Activated CD8-positive, alpha-beta memory T cell treated with anti-CD3 and anti-CD28 coated beads, Interleukin-2, amount 50 U/mL, for 24 hours (primary cell): ENCODE data around the gene ANGEL2.
"Not testable (repeated sequence)": the region's sequence is repeated elsewhere in the genome, so short reads cannot be mapped to it uniquely, and the experiment has no call there.

Experiments used
- DNase-seq: peaks from one replicate; pipeline ENCODE4 v3.0.0-alpha.2; 2020; ENCODE audit errors: extremely low read depth

ANGEL2 gene

GRCh38 chr1:212975111-212975918, 40.4 kb downstream of the ANGEL2 start:
- no peak for DNase-seq

GRCh38 chr1:212974711-212975110, 41.0 kb downstream of the ANGEL2 start:
- DNase-seq, result no peak

- no peak for DNase-seq
Observed at GRCh38 chr1:212973899-212974298, 41.8 kb downstream of the ANGEL2 start.

- no peak for DNase-seq
Observed at GRCh38 chr1:212973426-212973825, 42.2 kb downstream of the ANGEL2 start.

GRCh38 chr1:212971312-212971711, 44.4 kb downstream of the ANGEL2 start:
- no peak for DNase-seq

GRCh38 chr1:212970085-212970484, 45.6 kb downstream of the ANGEL2 start:
- no peak for DNase-seq

- DNase-seq, result no peak
Observed at GRCh38 chr1:212968368-212968863, 47.3 kb downstream of the ANGEL2 start.

GRCh38 chr1:212967801-212968200, 47.9 kb downstream of the ANGEL2 start:
- no peak for DNase-seq

GRCh38 chr1:212966616-212967015, 49.1 kb downstream of the ANGEL2 start:
- no peak for DNase-seq

GRCh38 chr1:212964993-212965392, 50.7 kb downstream of the ANGEL2 start:
- DNase-seq, result not testable (repeated sequence)

GRCh38 chr1:212964102-212964501, 51.6 kb downstream of the ANGEL2 start:
- DNase-seq, result no peak

GRCh38 chr1:212962509-212962908, 53.2 kb downstream of the ANGEL2 start:
- DNase-seq, result no peak

GRCh38 chr1:212960932-212961331, 54.7 kb downstream of the ANGEL2 start:
- DNase-seq, result no peak

- no peak for DNase-seq
Observed at GRCh38 chr1:212959266-212960220, 56.1 kb downstream of the ANGEL2 start.

- no peak for DNase-seq
Observed at GRCh38 chr1:212958175-212958574, 57.5 kb downstream of the ANGEL2 start.

GRCh38 chr1:212957546-212957945, 58.1 kb downstream of the ANGEL2 start:
- DNase-seq, result no peak

GRCh38 chr1:212955961-212956620, 59.6 kb downstream of the ANGEL2 start:
- no peak for DNase-seq

- no peak for DNase-seq
Observed at GRCh38 chr1:212955098-212955497, 60.6 kb downstream of the ANGEL2 start.

- no peak for DNase-seq
Observed at GRCh38 chr1:212954514-212954913, 61.2 kb downstream of the ANGEL2 start.

- no peak for DNase-seq
Observed at GRCh38 chr1:212953321-212953720, 62.3 kb downstream of the ANGEL2 start.

GRCh38 chr1:212952641-212952976, 63.1 kb downstream of the ANGEL2 start:
- DNase-seq, result no peak
